GM12891 (cell line): ENCODE results near the gene CTSK.
"Not testable (repeated sequence)": the region's sequence is repeated elsewhere in the genome, so short reads cannot be mapped to it uniquely, and the experiment has no call there.

Experiments used
- POLR2A ChIP-seq: IDR thresholded peaks from 2 replicates; pipeline ENCODE4 v1.6.1; 2011; ENCODE audit warnings: low read depth, low read length, control low read depth
- POLR2AphosphoS5 ChIP-seq: IDR thresholded peaks from 2 replicates; pipeline ENCODE4 v1.6.1; 2011; ENCODE audit warnings: low read depth, low read length, control low read depth
- TAF1 ChIP-seq: IDR thresholded peaks from 2 replicates; pipeline ENCODE4 v1.6.1; 2011; ENCODE audit warnings: low read depth, low read length, control low read depth

GRCh38 chr1:150775931-150776505 lies 32.0 kb downstream of the CTSK start:
- TF ChIP-seq TAF1, POLR2A, POLR2AphosphoS5: not testable (repeated sequence)
